Cardiac fibroblast (primary cell): ENCODE data around the gene OSBPL3.

ENCODE experiments used
- DNase-seq, 2 donors: peaks; one replicate each; pipeline versions ENCODE4 v3.0.0 to v3.0.0-alpha.2; 2010; ENCODE audit warnings: low read depth in 2 of 2
- H3K4me3 ChIP-seq, 2 donors: replicated peaks in 1 of 2; 1 replicate in 1 of 2; 2 replicates in 1 of 2; pipeline ENCODE4 v1.5.1; 2011; ENCODE audit warnings: low read depth in 2 of 2, low read length in 2 of 2, mild to moderate bottlenecking in 2 of 2, moderate library complexity in 1 of 2
- TF ChIP-seq, protein P1 (sequence below): IDR thresholded peaks from one replicate; pipeline ENCODE4 v1.5.1; 2011; ENCODE audit warnings: low read depth, mild to moderate bottlenecking, low read length, inconsistent platforms

OSBPL3 gene

DNA sequence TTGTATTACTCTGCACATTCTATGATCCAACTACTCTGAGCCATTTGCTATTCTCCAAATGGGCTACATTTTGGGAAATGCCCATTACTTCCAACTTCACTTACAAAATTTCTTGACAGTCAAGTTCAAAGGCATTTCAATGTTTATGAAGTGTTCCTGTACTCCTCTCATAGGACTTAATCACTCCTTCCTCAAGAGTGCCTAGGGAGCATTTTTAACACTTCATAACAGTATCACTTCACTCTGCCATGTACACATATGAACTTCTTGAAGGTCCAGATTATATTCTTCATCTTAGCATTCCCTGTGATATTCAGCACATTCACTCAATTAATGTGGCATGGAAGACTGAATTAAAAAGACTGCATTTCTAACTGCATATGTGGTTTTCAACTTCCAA lies 21.6 kb downstream of the OSBPL3 start:
- no peak overlapping the region for H3K4me3 ChIP-seq
- DNase-seq, result no peak
- TF ChIP-seq, protein P1, sequence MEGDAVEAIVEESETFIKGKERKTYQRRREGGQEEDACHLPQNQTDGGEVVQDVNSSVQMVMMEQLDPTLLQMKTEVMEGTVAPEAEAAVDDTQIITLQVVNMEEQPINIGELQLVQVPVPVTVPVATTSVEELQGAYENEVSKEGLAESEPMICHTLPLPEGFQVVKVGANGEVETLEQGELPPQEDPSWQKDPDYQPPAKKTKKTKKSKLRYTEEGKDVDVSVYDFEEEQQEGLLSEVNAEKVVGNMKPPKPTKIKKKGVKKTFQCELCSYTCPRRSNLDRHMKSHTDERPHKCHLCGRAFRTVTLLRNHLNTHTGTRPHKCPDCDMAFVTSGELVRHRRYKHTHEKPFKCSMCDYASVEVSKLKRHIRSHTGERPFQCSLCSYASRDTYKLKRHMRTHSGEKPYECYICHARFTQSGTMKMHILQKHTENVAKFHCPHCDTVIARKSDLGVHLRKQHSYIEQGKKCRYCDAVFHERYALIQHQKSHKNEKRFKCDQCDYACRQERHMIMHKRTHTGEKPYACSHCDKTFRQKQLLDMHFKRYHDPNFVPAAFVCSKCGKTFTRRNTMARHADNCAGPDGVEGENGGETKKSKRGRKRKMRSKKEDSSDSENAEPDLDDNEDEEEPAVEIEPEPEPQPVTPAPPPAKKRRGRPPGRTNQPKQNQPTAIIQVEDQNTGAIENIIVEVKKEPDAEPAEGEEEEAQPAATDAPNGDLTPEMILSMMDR, result no peak

DNA sequence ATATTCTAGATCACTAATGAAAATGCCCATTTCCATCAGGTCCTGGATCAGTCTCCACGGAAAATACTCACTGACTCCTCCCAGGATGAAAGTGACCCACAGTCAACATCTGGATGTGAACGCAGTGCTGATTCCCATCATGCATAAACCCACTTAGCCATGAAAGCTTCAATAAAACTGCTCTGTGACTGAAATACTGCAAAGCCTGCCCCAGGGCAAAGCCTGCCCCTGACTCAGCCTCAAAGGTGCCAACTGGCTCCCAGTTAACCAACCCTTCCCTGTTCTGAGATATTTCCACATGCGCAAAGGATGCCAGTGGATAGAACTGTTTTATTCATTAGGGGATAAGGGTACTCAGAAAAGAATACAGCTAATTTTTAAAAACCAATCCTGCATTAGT lies 24.0 kb downstream of the OSBPL3 start:
- no peak overlapping the region for H3K4me3 ChIP-seq
- DNase-seq, result no peak
- TF ChIP-seq, protein P1, result no peak

DNA sequence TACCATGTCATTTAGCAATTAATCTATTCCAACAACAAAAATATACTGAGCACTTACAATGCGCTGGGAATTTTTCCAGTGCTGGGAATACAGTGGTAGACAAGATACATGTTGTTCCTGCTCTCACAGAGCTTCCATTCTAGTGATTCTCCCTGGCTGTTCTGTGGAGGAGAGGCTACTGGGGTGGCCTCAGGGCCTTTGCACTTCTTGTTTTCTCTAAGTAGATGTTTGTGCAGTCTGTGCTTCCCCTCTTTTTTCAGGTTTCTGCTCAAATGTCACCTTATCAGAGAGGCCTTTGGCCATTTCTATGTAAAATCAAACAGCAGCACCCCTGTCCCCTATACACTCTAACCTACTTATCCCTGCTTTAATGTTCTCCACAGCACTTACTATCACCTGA lies 24.7 kb downstream of the OSBPL3 start:
- DNase-seq, result no peak
- TF ChIP-seq, protein P1, result no peak
- no peak overlapping the region for H3K4me3 ChIP-seq

DNA sequence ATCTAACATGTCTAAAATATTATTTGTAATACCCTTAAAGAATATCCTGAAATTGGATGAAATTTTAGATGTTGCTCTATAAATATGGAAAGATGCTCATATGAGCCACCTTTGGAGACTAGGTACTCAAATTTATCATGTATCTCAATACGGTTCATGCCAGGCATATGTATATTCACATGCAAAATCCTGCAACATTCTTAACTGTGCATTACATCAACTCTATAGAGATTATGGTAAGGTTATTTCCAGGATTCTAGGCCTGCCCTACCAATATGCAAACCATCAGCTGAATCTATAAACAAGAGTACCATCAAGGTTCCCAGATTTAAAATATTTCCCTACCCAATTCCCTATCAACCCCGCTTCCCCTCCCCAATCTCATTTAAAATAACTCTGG lies 27.5 kb downstream of the OSBPL3 start:
- no peak overlapping the region for H3K4me3 ChIP-seq
- no peak for DNase-seq
- TF ChIP-seq, protein P1, result no peak

DNA sequence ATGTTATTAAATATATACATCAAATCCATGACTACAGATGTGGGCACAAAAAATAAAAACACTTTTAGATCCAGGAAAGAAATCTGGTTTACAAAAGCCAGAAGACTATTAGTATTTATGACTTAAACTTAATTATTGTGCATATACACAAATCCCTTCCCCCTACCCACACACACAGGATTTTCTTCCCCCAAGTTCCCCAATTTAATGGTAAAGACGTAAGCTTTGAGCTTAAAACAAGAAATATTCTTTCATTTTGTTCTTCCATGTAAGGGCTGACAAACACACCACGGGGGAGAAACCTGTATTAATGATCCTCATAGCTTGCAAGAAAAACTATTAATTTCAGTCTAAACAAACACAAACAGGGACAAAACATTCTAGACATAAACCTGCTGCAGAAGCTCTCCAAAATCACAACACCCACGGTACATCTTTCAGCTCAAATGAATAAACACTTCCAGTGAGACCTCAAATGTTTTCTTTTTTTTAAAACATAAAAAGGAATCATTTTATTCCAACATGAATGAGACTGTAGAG lies 28.5 kb downstream of the OSBPL3 start:
- DNase-seq, result no peak
- TF ChIP-seq, protein P1, result no peak
- H3K4me3 ChIP-seq, result no peak overlapping the region

DNA sequence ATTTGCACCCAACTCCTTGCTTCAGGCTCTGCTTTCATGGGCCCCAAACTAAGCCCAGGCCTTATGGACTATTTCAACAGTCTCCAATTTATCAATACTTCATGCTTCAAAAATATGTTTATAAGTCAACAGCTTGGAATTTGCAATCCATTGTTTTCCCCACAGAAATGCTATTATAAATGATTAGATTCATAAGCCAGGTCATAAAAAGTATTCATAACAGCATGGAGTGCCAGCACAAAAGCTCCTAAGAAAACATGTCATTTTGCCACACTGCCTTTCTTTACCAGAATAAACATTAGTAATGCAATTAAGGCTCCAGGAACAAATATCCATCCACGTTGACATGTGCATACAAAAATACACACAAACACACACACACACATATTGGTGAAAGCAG lies 30.1 kb downstream of the OSBPL3 start:
- no peak overlapping the region for H3K4me3 ChIP-seq
- TF ChIP-seq, protein P1, result no peak
- peak in 1 of 2 donors; percentile 40 for DNase-seq

DNA sequence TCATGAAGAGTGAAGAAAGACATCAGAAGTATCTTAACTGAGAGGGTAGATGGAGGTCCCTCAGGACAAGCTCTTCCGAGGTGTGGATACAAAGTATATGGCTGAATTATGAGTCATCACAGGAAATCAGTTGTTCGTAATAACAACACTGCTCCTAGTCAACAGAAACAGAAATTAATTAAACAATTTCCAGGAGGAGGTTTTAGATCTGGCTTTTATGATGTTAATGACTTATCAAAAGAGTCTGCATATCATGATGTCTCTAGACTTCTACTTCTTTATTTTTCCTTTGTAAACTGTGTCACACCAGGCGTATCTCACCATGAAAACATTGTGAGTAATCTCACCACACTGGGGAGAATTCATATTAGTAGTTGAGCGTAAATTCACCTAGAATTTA lies 31.2 kb downstream of the OSBPL3 start:
- DNase-seq, result peak; percentile 13 to 62
- no peak overlapping the region for H3K4me3 ChIP-seq
- TF ChIP-seq, protein P1, result no peak
